CMK (cell line): ENCODE data around the gene OSBPL5.

Source experiments
- DNase-seq: peaks from one replicate; pipeline ENCODE4 v3.0.0-alpha.2; 2010; ENCODE audit warnings: low read depth

OSBPL5 gene

GRCh38 chr11:3165152-3165705 is at the start of gene OSBPL5:
Gene OSBPL5 (minus strand): TSS chr11:3165310. CDS start chr11:3129148, 36,162 bp downstream.
- DNase-seq = no peak

- DNase-seq = no peak
These were observed 49.2 kb upstream of the OSBPL5 start for GRCh38 chr11:3214420-3214699.

- DNase-seq = no peak
These were observed 48.7 kb upstream of the OSBPL5 start for GRCh38 chr11:3213659-3214419.

DNA sequence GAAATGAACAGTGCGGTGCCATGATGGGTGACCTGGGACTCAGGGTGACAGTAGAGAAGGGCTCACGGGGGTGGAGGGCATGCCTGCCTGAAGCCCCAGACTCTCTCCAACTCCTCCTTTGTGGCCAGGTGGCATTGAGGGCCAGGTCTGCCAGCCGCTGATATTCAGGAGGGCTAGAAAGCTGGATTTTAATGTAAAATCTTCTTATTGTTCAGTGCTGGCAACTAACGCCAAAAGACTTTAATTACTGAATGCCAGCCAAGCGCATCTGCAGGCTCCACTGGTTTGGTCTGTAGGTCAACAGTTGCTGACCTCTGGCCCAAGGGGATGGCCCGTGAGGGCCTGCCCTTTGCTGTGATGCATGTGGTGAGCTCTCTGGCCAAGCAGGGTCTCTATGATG is 43.2 kb upstream of the OSBPL5 start:
- no peak for DNase-seq

DNA sequence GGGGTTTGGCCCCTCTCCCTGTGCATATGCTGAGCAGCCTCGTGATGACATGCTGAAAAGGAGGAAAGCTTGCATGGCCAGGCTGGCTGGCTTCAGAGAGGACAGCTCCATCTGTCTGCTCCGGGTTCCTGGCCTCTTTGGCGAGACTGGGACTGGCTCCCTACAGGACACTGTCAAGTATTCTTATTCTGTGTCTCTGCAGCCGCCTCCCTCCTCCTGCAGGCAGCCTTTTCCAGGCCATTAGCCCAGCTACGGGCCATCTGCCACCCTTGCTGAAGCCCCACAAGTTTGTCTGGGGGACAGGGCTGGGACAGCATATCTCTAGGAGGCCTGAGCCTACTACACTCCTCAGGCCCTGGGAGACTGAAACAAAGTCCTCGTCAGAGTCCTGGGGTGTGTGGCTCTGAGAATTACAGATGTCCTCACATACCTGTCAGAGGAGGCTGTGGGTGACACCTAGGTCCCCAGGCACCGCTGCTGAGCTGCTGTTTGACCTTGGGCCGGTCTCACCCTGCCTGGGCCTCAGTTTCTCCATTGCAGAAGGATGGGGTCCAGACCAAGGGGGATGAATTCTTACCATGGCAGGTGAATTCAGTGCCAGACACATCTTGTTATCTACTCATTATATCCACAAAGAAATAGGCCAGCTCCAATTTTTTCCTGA is 42.5 kb upstream of the OSBPL5 start:
- DNase-seq = no peak

- DNase-seq = no peak
These were observed 41.8 kb upstream of the OSBPL5 start for GRCh38 chr11:3206922-3207204.

- DNase-seq = no peak
These were observed 41.2 kb upstream of the OSBPL5 start for GRCh38 chr11:3206156-3206921.

DNA sequence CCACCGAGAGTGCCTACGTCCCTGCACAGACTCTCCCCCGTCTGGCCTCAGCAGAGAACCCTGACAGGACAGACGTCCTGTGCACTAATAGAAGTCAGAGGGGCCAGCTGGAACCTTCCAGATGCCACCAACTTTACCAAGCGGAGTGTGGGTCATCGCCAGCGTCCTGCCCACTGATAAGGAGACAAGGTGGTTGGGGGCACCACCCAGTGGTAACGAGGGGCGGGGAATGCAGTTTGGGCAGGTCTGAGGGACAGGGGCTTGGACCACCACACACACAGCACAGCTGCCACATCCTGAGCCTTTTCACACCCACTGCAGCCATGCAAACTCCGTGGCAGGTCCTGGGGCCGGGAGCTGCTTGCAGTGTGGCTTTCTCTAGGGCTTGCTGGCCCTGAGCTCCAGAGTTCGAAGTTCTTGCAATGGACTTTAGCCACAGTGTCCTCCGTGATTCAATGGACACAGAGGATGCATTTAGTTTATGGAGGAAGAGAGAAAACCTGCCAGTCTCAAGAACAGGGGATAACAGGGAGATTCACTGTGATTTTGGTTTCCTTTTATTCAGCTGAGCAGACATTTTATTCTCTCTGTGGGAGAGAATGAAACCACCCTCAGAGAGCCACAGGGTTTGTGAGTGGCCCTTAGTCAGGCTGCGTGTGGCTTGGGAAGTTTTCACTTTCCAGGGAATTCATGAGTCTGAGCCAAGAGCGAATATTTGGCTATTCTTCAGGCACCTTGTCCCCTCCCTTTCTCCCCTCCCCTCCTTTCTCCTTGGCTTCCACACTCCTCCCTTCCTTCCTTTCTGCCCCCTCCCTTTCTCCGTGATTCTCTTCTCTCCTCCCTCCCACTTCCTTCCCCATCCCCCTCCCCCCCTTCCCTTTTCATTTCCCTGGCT is 40.4 kb upstream of the OSBPL5 start:
- DNase-seq = no peak

- no peak for DNase-seq
These were observed 39.3 kb upstream of the OSBPL5 start for GRCh38 chr11:3204141-3205015.

GRCh38 chr11:3203221-3204043 is 38.3 kb upstream of the OSBPL5 start:
- DNase-seq = no peak

- no peak for DNase-seq
These were observed 37.6 kb upstream of the OSBPL5 start for GRCh38 chr11:3202759-3203158.

GRCh38 chr11:3202305-3202704 is 37.2 kb upstream of the OSBPL5 start:
- no peak for DNase-seq

- no peak for DNase-seq
These were observed 36.6 kb upstream of the OSBPL5 start for GRCh38 chr11:3201677-3202181.

- no peak for DNase-seq
These were observed 36.0 kb upstream of the OSBPL5 start for GRCh38 chr11:3201112-3201581.

- DNase-seq = no peak
These were observed 35.4 kb upstream of the OSBPL5 start for GRCh38 chr11:3200388-3201111.

DNA sequence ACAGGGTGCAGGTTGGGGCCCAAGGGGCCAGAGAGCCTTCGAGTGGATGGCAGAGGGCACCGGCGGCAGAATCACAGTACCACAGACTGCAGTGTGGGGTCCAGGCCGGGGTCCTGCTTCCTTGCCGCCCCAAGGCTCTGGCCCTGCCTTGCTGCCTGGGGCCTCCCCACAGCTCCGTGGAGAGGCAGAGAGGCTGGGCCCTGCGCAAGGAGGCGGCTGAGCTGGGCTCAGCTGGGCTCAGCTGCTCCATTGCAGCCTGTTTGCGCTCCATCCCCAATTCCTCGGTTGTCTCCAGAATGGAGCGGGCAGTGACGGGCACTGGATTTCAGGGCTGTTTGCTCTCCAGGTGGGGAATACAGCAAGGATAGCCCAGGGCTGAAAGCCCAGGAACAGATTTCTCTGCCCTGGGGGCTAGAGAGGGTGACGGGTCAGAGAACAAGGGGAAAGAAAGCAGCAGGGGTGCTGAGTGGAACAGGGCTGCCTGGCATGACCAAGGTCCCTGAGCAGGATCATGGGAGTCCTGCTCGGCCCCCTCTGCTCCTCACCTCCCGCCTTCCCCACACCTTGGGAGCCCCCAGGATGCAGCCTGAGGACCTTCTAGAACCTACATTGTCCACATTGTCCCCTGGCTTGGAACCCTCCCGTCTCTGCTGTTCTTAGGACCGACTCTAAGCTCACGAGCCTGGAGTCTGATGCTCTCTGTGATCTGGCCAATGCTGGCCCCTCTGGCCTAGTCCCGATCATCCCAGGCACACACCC is 34.6 kb upstream of the OSBPL5 start:
- no peak for DNase-seq

- DNase-seq = no peak
These were observed 33.7 kb upstream of the OSBPL5 start for GRCh38 chr11:3198815-3199214.

DNA sequence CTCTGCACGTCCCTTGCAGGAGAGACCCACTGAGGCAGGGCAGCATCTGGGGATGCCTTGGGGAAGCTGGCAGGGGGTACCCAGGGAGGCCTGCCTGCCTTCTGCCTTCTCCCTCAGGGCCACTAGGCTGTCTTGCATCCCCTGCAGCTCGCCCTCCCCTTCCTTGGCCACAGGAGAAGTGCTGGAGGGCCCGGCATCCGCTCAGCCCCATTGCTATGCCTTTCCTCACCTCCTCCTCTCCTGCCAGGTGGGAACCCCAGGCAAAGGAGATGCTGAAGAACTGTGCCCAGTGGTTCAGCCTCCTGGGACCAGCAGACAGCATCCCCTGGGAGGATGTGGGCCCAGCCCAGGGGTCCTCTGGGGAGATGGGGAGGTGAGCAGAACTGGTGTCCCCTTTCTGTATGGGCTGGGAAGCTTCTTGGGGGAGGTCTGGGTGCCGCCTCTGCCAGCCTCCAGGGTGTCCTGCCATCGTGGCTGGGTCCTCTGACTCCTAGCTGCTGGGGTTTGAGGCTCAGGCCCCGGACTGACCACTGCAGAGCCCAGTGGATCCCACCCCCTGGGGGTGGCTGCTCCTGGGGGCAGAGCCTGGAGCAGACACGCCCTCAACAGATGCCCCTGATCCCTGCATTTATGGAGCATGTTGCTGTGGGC is 32.9 kb upstream of the OSBPL5 start:
- no peak for DNase-seq
